Measurements from ENCODE around the gene LAMC3.

Gene LAMC3

GRCh38 chr9:131012023-131012334, 3.0 kb downstream of the LAMC3 start:
- Mint-ChIP-seq H3K9me3 (no peaks in the 10 kb centered on the region), H3K4me3 (no peak overlapping the region), H3K27me3 (peaks cover 74% of the 10 kb centered on the region), H3K27ac (no peak overlapping the region), H3K4me1 (no peaks in the 10 kb centered on the region)
- no peak for ATAC-seq
- no peak for DNase-seq

GRCh38 chr9:131012396-131012917, 3.5 kb downstream of the LAMC3 start:
- no peak overlapping the region for H3K4me3 Mint-ChIP-seq
- H3K4me1 Mint-ChIP-seq, result no peaks in the 10 kb centered on the region
- no peak for ATAC-seq
- DNase-seq, result no peak
- no peaks in the 10 kb centered on the region for H3K9me3 Mint-ChIP-seq
- H3K27me3 Mint-ChIP-seq, result peaks cover 76% of the 10 kb centered on the region
- H3K27ac Mint-ChIP-seq, result no peak overlapping the region

DNA sequence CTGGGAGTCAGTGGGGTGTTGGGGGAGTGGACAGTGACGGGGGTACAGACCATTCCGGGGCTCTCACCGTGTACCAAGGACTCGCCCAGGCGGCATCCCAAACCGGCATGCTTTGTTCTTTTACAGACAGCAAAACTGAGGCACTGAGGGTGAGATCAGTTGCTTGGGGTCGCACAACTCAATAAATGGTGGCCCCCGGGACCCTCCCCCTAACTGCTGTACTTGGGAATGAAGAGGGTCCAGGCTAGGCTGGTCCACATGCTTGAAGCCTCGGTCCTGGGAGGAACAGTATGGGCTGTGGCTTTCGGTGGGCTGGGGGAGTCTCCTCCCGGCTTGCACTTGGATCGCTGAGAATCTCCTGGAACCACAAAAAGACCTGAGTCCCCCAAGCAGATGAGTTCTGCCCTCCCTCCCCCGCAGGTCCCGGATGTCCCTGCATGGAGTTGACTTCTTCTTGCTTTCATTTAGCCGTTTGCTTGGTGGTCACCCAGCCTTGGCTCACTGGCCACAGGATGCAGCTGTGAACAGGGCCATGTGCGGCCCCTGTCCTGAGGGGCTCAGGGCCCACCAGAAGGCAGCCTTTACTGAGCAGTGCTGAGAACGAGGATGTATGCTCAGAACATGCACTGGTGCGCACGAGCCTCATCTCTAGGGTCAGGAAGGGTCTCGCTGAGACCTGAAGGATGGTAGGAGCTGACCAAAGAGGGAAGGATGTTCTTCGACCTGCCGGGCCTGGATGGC, 4.2 kb downstream of the LAMC3 start:
- ATAC-seq (no peak), DNase-seq (no peak)
- Mint-ChIP-seq H3K27ac (peak overlapping the region in 1 of 2 donors; percentile 74), H3K9me3 (no peaks in the 10 kb centered on the region), H3K4me1 (no peaks in the 10 kb centered on the region), H3K27me3 (peaks cover 69% of the 10 kb centered on the region), H3K4me3 (no peak overlapping the region)

DNA sequence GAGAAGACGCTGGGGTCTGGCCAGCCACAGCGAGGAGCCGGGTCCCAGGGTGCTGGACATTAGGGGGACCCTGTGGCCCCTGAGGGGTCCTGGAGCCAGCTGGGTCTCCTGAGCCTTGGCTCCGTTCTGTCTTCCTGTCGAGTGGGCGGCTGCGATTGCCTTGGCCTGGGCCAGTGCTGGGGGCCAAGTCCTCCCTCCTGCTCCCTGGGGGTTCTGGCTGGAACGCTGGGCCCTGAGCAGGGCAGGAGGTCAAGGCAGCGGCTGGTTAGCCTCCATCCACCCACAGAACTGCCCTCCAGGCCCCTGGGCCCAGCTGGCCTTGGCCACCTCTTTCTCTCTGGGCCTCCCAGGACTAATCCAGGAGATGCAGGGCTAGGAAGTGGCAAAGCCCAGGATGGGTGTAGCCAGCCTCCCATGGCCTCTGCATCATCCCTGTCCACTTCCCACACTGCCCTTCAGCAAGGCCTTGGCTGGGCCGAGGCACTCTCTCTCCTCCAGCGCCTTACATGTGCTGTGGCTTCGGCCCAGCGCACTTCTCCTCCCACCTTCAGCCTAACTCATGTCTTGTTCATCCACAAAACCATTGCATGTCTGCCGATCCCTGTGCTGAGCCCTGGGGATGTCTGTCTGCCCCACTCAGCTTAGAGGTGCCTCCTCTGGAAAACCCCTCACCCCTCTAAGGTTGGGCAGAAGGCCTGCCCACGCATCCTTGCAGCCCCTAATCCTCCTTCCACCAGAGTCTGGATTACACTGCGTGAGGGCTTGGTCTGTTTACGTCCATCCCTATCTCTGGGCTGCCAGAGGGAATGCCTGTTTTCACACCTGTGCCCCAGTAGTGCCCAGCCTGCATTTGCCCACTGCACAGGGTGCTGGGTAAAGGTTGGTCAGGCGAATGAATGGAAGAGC, 5.0 kb downstream of the LAMC3 start:
- ATAC-seq (no peak), DNase-seq (no peak)
- Mint-ChIP-seq H3K4me3 (no peak overlapping the region), H3K27ac (peak overlapping the region in 1 of 2 donors; percentile 0), H3K27me3 (peaks cover 69% of the 10 kb centered on the region), H3K4me1 (no peaks in the 10 kb centered on the region), H3K9me3 (no peaks in the 10 kb centered on the region)

DNA sequence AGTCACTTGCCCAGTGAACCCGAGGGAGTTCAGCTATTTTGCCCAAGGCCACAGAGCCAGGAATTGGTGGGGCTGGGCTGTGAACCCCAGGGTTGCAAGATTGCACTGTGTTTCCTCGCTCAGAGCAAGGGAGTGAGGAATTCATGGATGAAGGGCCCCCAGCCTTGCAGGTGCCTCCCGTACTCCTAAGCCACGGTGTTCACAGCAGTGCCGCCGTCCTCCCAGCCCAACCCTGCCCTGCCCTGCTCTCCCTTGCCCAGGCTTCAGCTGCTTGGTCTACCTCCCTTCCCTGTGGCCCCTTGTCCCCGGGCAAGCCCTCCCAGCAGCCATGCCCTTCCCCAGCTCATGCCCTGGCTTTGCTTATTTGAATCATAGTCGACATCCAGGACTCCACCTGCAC, 6.1 kb downstream of the LAMC3 start:
- Mint-ChIP-seq H3K9me3 (no peaks in the 10 kb centered on the region), H3K4me3 (no peak overlapping the region), H3K27me3 (peaks cover 58% of the 10 kb centered on the region), H3K27ac (no peak overlapping the region), H3K4me1 (no peaks in the 10 kb centered on the region)
- DNase-seq (no peak), ATAC-seq (no peak)

GRCh38 chr9:131015876-131016397, 7.0 kb downstream of the LAMC3 start:
- Mint-ChIP-seq H3K27me3 (peaks cover 50% of the 10 kb centered on the region), H3K4me1 (no peaks in the 10 kb centered on the region), H3K9me3 (no peaks in the 10 kb centered on the region), H3K27ac (no peak overlapping the region), H3K4me3 (no peak overlapping the region)
- DNase-seq (no peak), ATAC-seq (no peak)

- Mint-ChIP-seq H3K9me3 (no peaks in the 10 kb centered on the region), H3K27me3 (peaks cover 39% of the 10 kb centered on the region), H3K27ac (peak overlapping the region in 1 of 2 donors; percentile 27), H3K4me1 (no peaks in the 10 kb centered on the region), H3K4me3 (no peak overlapping the region)
- ATAC-seq (no peak), DNase-seq (no peak)
Observed at GRCh38 chr9:131017067-131017466, 8.1 kb downstream of the LAMC3 start.

- Mint-ChIP-seq H3K9me3 (no peaks in the 10 kb centered on the region), H3K4me3 (no peak overlapping the region), H3K27ac (peak overlapping the region in 1 of 2 donors; percentile 14), H3K27me3 (peaks cover 35% of the 10 kb centered on the region), H3K4me1 (no peaks in the 10 kb centered on the region)
- DNase-seq (no peak), ATAC-seq (no peak)
Observed at GRCh38 chr9:131018621-131019020, 9.6 kb downstream of the LAMC3 start.

DNA sequence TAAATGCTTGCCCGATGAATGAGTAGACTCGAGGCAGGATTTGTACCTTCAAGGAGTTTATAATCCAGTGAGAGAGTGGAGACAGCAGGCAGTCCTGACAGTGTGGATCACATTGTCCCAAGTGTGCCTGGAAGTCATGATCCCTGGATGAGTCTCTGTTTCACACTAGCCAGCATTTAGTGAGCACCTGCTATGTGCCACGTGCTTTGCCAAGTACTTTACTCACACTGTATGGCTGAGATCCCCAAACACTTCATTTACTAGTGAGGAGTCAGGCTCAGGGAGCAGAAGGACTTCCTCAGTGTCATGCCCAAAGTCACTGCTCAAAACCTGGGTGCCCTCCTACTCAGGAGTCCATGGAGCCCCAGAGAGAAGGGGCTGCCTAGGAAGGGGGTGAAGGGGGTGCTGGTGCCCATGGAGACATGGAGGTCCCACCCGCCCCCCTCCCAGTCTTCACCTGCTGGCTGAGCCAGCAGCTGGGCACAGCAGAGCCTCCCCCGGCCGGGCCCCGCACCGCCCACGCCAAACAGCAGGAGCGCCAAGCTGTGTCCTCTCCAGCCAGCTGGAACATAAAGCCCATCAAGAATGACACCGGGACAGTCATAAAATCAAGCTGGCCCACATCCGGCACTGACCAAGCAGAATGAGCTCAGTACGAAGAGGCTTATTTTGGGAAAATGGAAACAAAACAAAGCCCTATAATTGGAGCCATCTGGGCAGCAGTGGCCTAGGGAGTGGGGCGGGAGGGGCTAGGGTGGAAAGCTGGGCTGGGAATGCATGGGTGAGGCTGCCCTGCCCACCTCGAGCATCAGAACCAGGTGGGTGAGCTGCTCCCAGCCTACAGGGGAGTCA, 10.6 kb downstream of the LAMC3 start:
- H3K4me1 Mint-ChIP-seq, result no peaks in the 10 kb centered on the region
- no peak overlapping the region for H3K27ac Mint-ChIP-seq
- H3K4me3 Mint-ChIP-seq, result no peak overlapping the region
- DNase-seq (no peak), ATAC-seq (no peak)
- H3K9me3 Mint-ChIP-seq, result no peaks in the 10 kb centered on the region
- peaks cover 26% of the 10 kb centered on the region for H3K27me3 Mint-ChIP-seq

DNA sequence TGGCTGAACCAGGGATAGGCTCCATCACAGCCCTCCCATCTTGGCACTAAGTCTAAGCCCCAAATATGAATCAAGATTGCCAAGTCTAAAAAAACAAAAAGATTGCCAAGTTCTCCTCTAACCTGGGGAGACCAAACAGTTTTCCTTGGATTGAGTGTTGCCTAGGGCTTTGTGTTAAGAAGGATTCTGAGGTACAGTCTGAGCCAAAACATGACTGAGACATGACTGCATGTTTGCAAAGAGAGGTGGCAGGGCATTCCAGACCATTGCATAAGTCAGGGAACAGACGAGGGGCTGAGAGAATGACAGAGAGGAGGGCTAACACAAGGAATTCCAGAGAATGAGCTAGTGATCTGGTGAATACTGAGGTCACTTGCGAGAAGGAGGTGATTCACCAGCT, 11.4 kb downstream of the LAMC3 start:
- no peak for DNase-seq
- Mint-ChIP-seq H3K27ac (no peak overlapping the region), H3K4me1 (no peaks in the 10 kb centered on the region), H3K4me3 (no peak overlapping the region), H3K27me3 (peaks cover 25% of the 10 kb centered on the region), H3K9me3 (no peaks in the 10 kb centered on the region)
- no peak for ATAC-seq

DNA sequence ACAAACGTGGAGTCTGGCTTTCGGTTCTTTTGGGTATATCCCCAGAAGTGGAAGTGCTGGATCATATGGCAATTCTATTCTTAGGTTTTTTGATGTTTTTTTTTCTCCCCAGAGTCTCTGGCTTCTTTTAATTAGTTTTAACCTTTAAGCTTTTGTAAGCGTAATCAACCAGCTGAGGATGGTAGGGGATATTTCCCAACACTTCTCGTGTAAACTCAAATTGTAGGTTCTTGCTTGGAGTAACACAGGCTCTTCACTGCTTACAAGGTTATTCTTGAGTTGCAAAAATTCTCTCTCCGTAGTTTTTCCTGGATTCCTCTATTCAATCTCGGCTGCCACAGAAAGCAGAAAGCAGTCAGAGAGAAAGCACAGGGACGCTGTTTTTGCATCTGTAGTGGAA, 11.9 kb downstream of the LAMC3 start:
- ATAC-seq, result no peak
- H3K4me1 Mint-ChIP-seq, result no peaks in the 10 kb centered on the region
- H3K27me3 Mint-ChIP-seq, result peaks cover 21% of the 10 kb centered on the region
- no peaks in the 10 kb centered on the region for H3K9me3 Mint-ChIP-seq
- no peak overlapping the region for H3K4me3 Mint-ChIP-seq
- no peak overlapping the region for H3K27ac Mint-ChIP-seq
- no peak for DNase-seq

DNA sequence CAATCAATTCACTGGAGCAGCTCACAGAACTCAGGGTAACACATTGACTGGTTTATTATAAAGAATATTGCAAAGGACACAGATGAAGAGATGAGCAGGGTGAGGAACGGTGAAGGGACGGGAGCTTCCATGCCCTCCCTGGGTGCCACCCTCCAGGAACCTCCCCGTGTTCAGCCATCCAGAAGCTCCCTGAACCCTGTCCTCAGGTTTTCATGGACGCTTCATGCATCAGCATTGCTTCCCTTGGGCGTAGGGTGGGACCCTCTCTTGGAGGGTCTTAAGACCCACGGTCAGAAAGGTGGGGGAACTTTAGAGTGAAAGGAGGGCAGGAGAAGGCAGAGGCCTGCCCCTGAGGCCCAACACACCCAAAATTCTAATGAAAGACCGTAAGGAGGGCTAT, 12.8 kb downstream of the LAMC3 start:
- Mint-ChIP-seq H3K9me3 (no peaks in the 10 kb centered on the region), H3K27me3 (peaks cover 20% of the 10 kb centered on the region), H3K4me1 (no peaks in the 10 kb centered on the region), H3K27ac (no peak overlapping the region), H3K4me3 (no peak overlapping the region)
- ATAC-seq (no peak), DNase-seq (no peak)

GRCh38 chr9:131024978-131025868, 16.2 kb downstream of the LAMC3 start:
- ATAC-seq (no peak), DNase-seq (no peak)
- Mint-ChIP-seq H3K4me3 (no peak overlapping the region), H3K27me3 (peaks cover 8% of the 10 kb centered on the region), H3K27ac (peak overlapping the region; percentile 21 to 57), H3K4me1 (no peaks in the 10 kb centered on the region), H3K9me3 (no peaks in the 10 kb centered on the region)

DNA sequence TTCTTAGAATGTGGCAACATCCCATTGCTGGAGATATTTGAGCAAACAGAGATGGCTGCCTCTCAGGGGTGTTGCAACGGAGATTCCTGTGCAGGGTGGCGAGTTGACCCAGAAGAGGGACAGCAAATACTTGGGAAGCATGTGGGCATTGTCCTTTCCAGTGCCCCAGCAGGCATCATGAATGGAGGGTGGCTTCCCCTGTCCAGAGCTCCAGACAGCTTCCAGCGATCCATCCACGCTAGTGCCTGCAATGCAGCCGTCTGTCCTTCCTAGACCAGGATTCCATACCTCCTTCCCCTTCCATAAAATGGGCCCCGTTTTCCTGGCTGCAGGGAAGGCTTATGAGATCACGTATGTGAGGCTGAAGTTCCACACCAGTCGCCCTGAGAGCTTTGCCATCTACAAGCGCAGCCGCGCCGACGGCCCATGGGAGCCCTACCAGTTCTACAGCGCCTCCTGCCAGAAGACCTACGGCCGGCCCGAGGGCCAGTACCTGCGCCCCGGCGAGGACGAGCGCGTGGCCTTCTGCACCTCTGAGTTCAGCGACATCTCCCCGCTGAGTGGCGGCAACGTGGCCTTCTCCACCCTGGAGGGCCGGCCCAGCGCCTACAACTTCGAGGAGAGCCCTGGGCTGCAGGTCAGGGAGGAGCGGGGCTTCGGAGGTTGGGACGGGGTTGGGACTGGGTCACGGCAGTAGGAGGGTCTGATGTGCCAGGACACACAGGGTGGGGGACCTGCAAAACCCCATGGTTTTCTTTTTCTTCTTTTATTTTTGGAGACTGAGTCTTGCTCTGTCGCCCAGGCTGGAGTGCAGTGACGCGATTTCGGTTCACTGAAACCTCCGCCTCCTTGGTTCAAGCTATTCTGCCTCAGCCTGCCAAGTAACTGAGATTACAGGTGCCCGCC, 17.2 kb downstream of the LAMC3 start:
- Mint-ChIP-seq H3K4me1 (no peaks in the 10 kb centered on the region), H3K27ac (no peak overlapping the region), H3K27me3 (peaks cover 8% of the 10 kb centered on the region), H3K9me3 (no peaks in the 10 kb centered on the region), H3K4me3 (no peak overlapping the region)
- ATAC-seq (no peak), DNase-seq (no peak)
